Endothelial cell of umbilical vein (primary cell): ENCODE results near the gene WASF2. TPM values are rescaled to one million over a fixed set of nuclear protein-coding genes. Genes with fewer than 3 reads are reported as not detected.

ENCODE experiments used
- BruUV-seq: library from RNA; stranded (reverse); fragments of 400-500 nt; replicated peaks from 2 replicates; lab custom pipeline; 2021; lab: Mats Ljungman, UMichigan
- CTCF ChIA-PET: fragments of 300-600, 350-600 bp; sonication (Branson Sonifier 250); formaldehyde crosslinking; loops from one replicate; lab custom pipeline; 2021; ENCODE audit warnings: antibody characterized with exemption, inconsistent platforms; lab: Charles Lee
- POLR2A ChIA-PET: fragments of 300-600, 350-600 bp; sonication (Branson Sonifier 250); formaldehyde crosslinking; loops from one replicate; lab custom pipeline; 2021; ENCODE audit warnings: antibody characterized with exemption, inconsistent platforms; lab: Charles Lee
- DNase-seq: peaks from one replicate; pipeline ENCODE4 v3.0.0-alpha.2; 2011; ENCODE audit warnings: low read depth, low spot score
- FAIRE-seq: peaks from 2 replicates; lab custom pipeline; 2011; peaks lifted over from hg19 to GRCh38; lab: Jason Lieb, UNC
- H2AFZ ChIP-seq: 2 replicates; pipeline ENCODE4 v1.6.0; 2012; ENCODE audit warnings: low read depth, low read length, control low read depth, inconsistent platforms
- H3K27ac ChIP-seq: 2 replicates; pipeline ENCODE4 v1.5.1; 2011; ENCODE audit warnings: low read depth, mild to moderate bottlenecking, control low read depth, low read length, moderate library complexity; ENCODE audit not compliant: insufficient read depth
- H3K27me3 ChIP-seq, 2 experiments: 2 replicates each; pipeline versions ENCODE4 v1.6.0 to v1.6.1; 2011; ENCODE audit warnings: low read length in 2 of 2, mixed read lengths in 1 of 2; ENCODE audit not compliant: control insufficient read depth in 2 of 2, insufficient read depth in 2 of 2
- H3K36me3 ChIP-seq, 2 experiments: 2 replicates in 1 of 2; 3 replicates in 1 of 2; pipeline ENCODE4 v1.5.1; 2011; ENCODE audit warnings: low read length in 2 of 2, mild to moderate bottlenecking in 1 of 2, moderate library complexity in 1 of 2; ENCODE audit not compliant: control insufficient read depth in 2 of 2, insufficient read depth in 2 of 2; ENCODE audit errors: extremely low read depth in 1 of 2
- H3K4me1 ChIP-seq: 3 replicates; pipeline ENCODE4 v1.5.1; 2011; ENCODE audit warnings: mild to moderate bottlenecking, low read length; ENCODE audit not compliant: control insufficient read depth, insufficient read depth; ENCODE audit errors: extremely low read depth
- H3K4me2 ChIP-seq: 2 replicates; pipeline ENCODE4 v1.6.1; 2011; ENCODE audit warnings: low read length, control low read depth, mixed read lengths; ENCODE audit not compliant: insufficient read depth
- H3K4me3 ChIP-seq, 3 experiments: fragments of 200-600 bp in 1 of 3; sonication (generic), shearing (Covaris generic) in 1 of 3; replicated peaks in 1 of 3; 2 replicates each; pipeline ENCODE4 v1.5.1; 2011 to 2016; ENCODE audit warnings: control low read depth in 3 of 3, low read length in 3 of 3, mild to moderate bottlenecking in 2 of 3, inconsistent platforms in 1 of 3, low read depth in 1 of 3, moderate library complexity in 1 of 3; ENCODE audit not compliant: insufficient read depth in 1 of 3
- H3K79me2 ChIP-seq: 2 replicates; pipeline ENCODE4 v1.6.0; 2012; ENCODE audit warnings: low read length, inconsistent platforms; ENCODE audit not compliant: control insufficient read depth, insufficient read depth
- H3K9ac ChIP-seq: replicated peaks from 2 replicates; pipeline ENCODE3; 2011; ENCODE audit warnings: low read length, control low read depth; ENCODE audit not compliant: insufficient read depth; ENCODE audit errors: extremely low read depth
- H3K9me1 ChIP-seq: replicated peaks from 3 replicates; pipeline ENCODE4 v1.6.0; 2011; ENCODE audit warnings: mild to moderate bottlenecking, low read length; ENCODE audit not compliant: control insufficient read depth, insufficient read depth; ENCODE audit errors: extremely low read depth
- H3K9me3 ChIP-seq: replicated peaks from 2 replicates; pipeline ENCODE4 v1.5.1; 2012; ENCODE audit warnings: low read length, inconsistent platforms; ENCODE audit not compliant: control insufficient read depth, insufficient read depth
- H4K20me1 ChIP-seq: replicated peaks from 2 replicates; pipeline ENCODE3; 2011; ENCODE audit warnings: mild to moderate bottlenecking, low read length; ENCODE audit not compliant: control insufficient read depth, insufficient read depth; ENCODE audit errors: extremely low read depth
- CTCF ChIP-seq, 2 donors: IDR thresholded peaks; 1 replicate in 1 of 2; 2 replicates in 1 of 2; pipeline ENCODE4 v1.5.1; 2011; ENCODE audit warnings: low read length in 2 of 2, mild to moderate bottlenecking in 2 of 2, moderate library complexity in 2 of 2, control low read depth in 1 of 2, inconsistent platforms in 1 of 2, low read depth in 1 of 2; ENCODE audit not compliant: insufficient read depth in 1 of 2; ENCODE audit errors: extremely low read depth in 1 of 2
- EZH2 ChIP-seq: IDR thresholded peaks from 2 replicates; pipeline ENCODE4 v1.6.1; 2012; ENCODE audit warnings: borderline replicate concordance, low read depth, mild to moderate bottlenecking, moderate library complexity, low read length, inconsistent platforms; ENCODE audit not compliant: severe bottlenecking
- FOS ChIP-seq: IDR thresholded peaks from 2 replicates; pipeline ENCODE4 v1.6.1; 2011; ENCODE audit warnings: mild to moderate bottlenecking, low read length, moderate library complexity, borderline replicate concordance; ENCODE audit not compliant: insufficient read depth
- GATA2 ChIP-seq: IDR thresholded peaks from 2 replicates; pipeline ENCODE4 v1.7.0; 2011; ENCODE audit warnings: low read depth, mild to moderate bottlenecking, moderate library complexity, mixed read lengths, low read length; ENCODE audit not compliant: insufficient read length, insufficient read depth
- JUN ChIP-seq: IDR thresholded peaks from 2 replicates; pipeline ENCODE4 v1.6.1; 2011; ENCODE audit warnings: borderline replicate concordance, low read depth; ENCODE audit not compliant: insufficient read length, insufficient read depth
- MAX ChIP-seq: IDR thresholded peaks from 2 replicates; pipeline ENCODE4 v1.6.1; 2011; ENCODE audit not compliant: insufficient read depth, insufficient read length
- MYC ChIP-seq: IDR thresholded peaks from one replicate; pipeline ENCODE4 v1.6.1; 2011; ENCODE audit warnings: mild to moderate bottlenecking, low read depth, low read length
- POLR2A ChIP-seq: IDR thresholded peaks from 2 replicates; pipeline ENCODE4 v1.6.1; 2012; ENCODE audit warnings: low read depth, mild to moderate bottlenecking, control low read depth, low read length
- POLR2AphosphoS5 ChIP-seq: IDR thresholded peaks from 2 replicates; pipeline ENCODE4 v1.6.1; 2012; ENCODE audit warnings: low read depth, mild to moderate bottlenecking, control low read depth, low read length, moderate library complexity; ENCODE audit not compliant: insufficient read depth
- dilution Hi-C: fragments of 300-500 bp; cut with MboI; formaldehyde crosslinking; loops from one replicate; pipeline ENCODE4 v1.15.0; 2019; ENCODE audit warnings: low sequenced_read_pairs; ENCODE audit not compliant: extremely low pct_ligation_motif_present
- intact Hi-C: fragments of 100-400 bp; cut with micrococcal nuclease; formaldehyde crosslinking; loops from one replicate; pipeline ENCODE4 v1.10.0; 2022
- polyA plus RNA-seq, 4 experiments: library from polyadenylated mRNA; depleted of rRNA in 3 of 4; stranded (reverse) in 3 of 4; unstranded in 1 of 4; fragments of >200 nt; gene quantifications; 2 replicates each; pipeline versions ENCODE4 v1.2.1 to v1.2.3, GENCODE V29; 2011 to 2012; ENCODE audit warnings: missing spikeins in 1 of 4
- total RNA-seq: library from RNA; stranded (reverse); gene quantifications from 2 replicates; pipeline ENCODE4 v1.2.3, GENCODE V29; 2021

The WASF2 gene
- total and polyA plus RNA-seq, 2 donors (not counting 3 experiments of a cell fraction or from before 2014, with no cell fraction given), result 76.9 to 172 TPM

GRCh38 chr1:27447399-27447798 is 42.6 kb downstream of the WASF2 start:
- dilution Hi-C loops, result no loop called here
- peaks cover 2 to 5% of the 10 kb centered on the region in 2 experiments for H3K36me3 ChIP-seq
- no TSS peak for BruUV-seq
- intact Hi-C loops, result no loop called here
- H3K9ac ChIP-seq, result no peak overlapping the region
- H3K4me2 ChIP-seq, result no peak overlapping the region
- ChIA-PET POLR2A (no interaction called here), CTCF (interaction anchor here (1.2 to 2.4 kb wide), 3 partner anchors 10 to 16 kb away, joined by 3 to 6 read pairs (median 4); no protein-coding TSS in a partner anchor)
- no peaks in the 10 kb centered on the region for H3K9me3 ChIP-seq
- H2AFZ ChIP-seq, result no peak overlapping the region
- peaks cover 9% of the 10 kb centered on the region for H4K20me1 ChIP-seq
- H3K4me3 ChIP-seq, result no peak overlapping the region
- DNase-seq, result no peak
- no peaks in the 10 kb centered on the region for H3K9me1 ChIP-seq
- H3K4me1 ChIP-seq, result peaks cover 2% of the 10 kb centered on the region
- no peak for FAIRE-seq
- TF ChIP-seq FOS (no peak), GATA2 (no peak), CTCF (IDR thresholded peaks at IDR 0.05; ENCODE audit: extremely low read depth in 1 of 2, insufficient read depth in 1 of 2, low read depth in 1 of 2, low read length in 2 of 2) (no peak), JUN (no peak), POLR2A (no peak), MYC (no peak), POLR2AphosphoS5 (no peak), MAX (no peak), EZH2 (no peak)
- peaks cover 56% of the 10 kb centered on the region for H3K79me2 ChIP-seq
- H3K27me3 ChIP-seq, result no peaks in the 10 kb centered on the region
- no peak overlapping the region for H3K27ac ChIP-seq
